Osteoblast (primary cell): ENCODE data around the gene FXYD7. TPM values are rescaled to one million over a fixed set of nuclear protein-coding genes. Genes with fewer than 3 reads are reported as not detected.

Experiments used
- DNase-seq: peaks from one replicate; pipeline ENCODE4 v3.0.0; 2011; ENCODE audit warnings: low spot score, mixed read lengths; ENCODE audit not compliant: insufficient read length; ENCODE audit errors: missing footprints
- H2AFZ ChIP-seq: 2 replicates; pipeline ENCODE4 v1.6.0; 2011; ENCODE audit warnings: mild to moderate bottlenecking, low read length
- H3K27ac ChIP-seq: 2 replicates; pipeline ENCODE4 v1.5.1; 2011; ENCODE audit warnings: mild to moderate bottlenecking, low read depth, low read length, moderate library complexity
- H3K27me3 ChIP-seq: 2 replicates; pipeline ENCODE4 v1.6.0; 2012; ENCODE audit warnings: mild to moderate bottlenecking, control low read depth, inconsistent platforms, low read length, moderate library complexity; ENCODE audit not compliant: insufficient read depth
- H3K36me3 ChIP-seq: 2 replicates; pipeline ENCODE4 v1.5.1; 2011; ENCODE audit warnings: mild to moderate bottlenecking, low read length, control low read depth, moderate library complexity; ENCODE audit not compliant: insufficient read depth
- H3K4me1 ChIP-seq: 2 replicates; pipeline ENCODE4 v1.5.1; 2011; ENCODE audit warnings: mild to moderate bottlenecking, low read length, control low read depth, moderate library complexity; ENCODE audit not compliant: insufficient read depth
- H3K4me2 ChIP-seq: 2 replicates; pipeline ENCODE4 v1.6.0; 2011; ENCODE audit warnings: mild to moderate bottlenecking, low read length; ENCODE audit not compliant: insufficient read depth
- H3K4me3 ChIP-seq: fragments of 200-600 bp; sonication (generic); 3 replicates; pipeline ENCODE4 v1.5.1; 2012; ENCODE audit warnings: mild to moderate bottlenecking, low read length, inconsistent platforms; ENCODE audit not compliant: insufficient read depth
- H3K79me2 ChIP-seq: 2 replicates; pipeline ENCODE4 v1.6.0; 2012; ENCODE audit warnings: mild to moderate bottlenecking, low read length, control low read depth, inconsistent platforms; ENCODE audit not compliant: insufficient read depth
- H3K9me3 ChIP-seq: 2 replicates; pipeline ENCODE4 v1.5.1; 2011; ENCODE audit warnings: low read depth, low read length, control low read depth
- H4K20me1 ChIP-seq: 2 replicates; pipeline ENCODE4 v1.6.0; 2012; ENCODE audit warnings: mild to moderate bottlenecking, low read length, control low read depth; ENCODE audit not compliant: insufficient read depth
- total RNA-seq: library from RNA; depleted of rRNA; stranded (reverse); fragments of >200 nt; gene quantifications from 2 replicates; pipeline ENCODE4 v1.2.3, GENCODE V29; 2012
- TF ChIP-seq, protein P1 (sequence below): IDR thresholded peaks from 2 replicates; pipeline ENCODE4 v1.5.1; 2011; ENCODE audit warnings: mild to moderate bottlenecking, low read depth, low read length, moderate library complexity; ENCODE audit errors: extremely low read depth

The FXYD7 gene
- total RNA-seq, 1 donor, result not detected

DNA sequence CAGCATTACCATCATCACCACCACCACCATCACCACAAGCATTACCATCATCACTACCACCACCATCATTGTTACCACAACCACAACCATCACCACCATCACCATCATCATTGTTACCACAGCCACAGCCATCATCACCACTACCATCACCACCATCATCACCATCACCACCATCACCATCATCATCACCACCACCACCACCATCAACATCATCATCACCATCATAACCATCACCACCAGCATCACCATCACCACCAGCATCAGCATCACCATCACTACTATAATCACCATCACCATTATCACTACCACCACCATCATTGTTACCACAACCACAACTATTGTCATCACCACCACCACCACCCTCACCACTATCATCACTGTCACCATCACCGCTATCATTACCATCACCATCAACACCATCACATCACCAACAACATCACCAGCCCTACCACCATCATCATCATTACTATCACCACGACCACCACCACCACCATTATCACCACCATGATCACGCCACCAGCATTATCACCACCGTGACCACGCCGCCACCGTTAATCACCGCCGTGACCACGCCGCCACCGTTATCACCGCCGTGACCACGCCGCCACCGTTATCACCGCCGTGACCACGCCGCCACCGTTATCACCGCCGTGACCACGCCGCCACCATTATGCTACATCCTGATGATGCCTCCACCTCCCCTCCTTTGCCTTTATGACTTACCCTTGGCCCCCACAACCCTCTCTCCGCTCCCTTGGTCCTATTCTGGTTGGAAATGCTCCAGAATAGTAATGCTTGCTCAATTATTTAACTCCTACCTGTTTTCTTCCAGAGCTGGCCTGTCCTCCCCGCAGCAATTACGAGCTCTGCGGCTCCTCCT lies 37.4 kb upstream of the FXYD7 start:
- Histone ChIP-seq H3K79me2 (no peaks in the 10 kb centered on the region), H3K4me3 (no peak overlapping the region), H3K27me3 (no peaks in the 10 kb centered on the region), H3K9me3 (no peaks in the 10 kb centered on the region), H2AFZ (no peak overlapping the region), H3K27ac (no peak overlapping the region), H3K36me3 (no peaks in the 10 kb centered on the region), H4K20me1 (no peaks in the 10 kb centered on the region), H3K4me2 (no peak overlapping the region), H3K4me1 (peaks cover 2% of the 10 kb centered on the region)
- TF ChIP-seq, protein P1, sequence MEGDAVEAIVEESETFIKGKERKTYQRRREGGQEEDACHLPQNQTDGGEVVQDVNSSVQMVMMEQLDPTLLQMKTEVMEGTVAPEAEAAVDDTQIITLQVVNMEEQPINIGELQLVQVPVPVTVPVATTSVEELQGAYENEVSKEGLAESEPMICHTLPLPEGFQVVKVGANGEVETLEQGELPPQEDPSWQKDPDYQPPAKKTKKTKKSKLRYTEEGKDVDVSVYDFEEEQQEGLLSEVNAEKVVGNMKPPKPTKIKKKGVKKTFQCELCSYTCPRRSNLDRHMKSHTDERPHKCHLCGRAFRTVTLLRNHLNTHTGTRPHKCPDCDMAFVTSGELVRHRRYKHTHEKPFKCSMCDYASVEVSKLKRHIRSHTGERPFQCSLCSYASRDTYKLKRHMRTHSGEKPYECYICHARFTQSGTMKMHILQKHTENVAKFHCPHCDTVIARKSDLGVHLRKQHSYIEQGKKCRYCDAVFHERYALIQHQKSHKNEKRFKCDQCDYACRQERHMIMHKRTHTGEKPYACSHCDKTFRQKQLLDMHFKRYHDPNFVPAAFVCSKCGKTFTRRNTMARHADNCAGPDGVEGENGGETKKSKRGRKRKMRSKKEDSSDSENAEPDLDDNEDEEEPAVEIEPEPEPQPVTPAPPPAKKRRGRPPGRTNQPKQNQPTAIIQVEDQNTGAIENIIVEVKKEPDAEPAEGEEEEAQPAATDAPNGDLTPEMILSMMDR, result no peak
- peak; percentile 62 for DNase-seq

- H2AFZ ChIP-seq, result no peak overlapping the region
- peaks cover 2% of the 10 kb centered on the region for H3K4me1 ChIP-seq
- no peak overlapping the region for H3K27ac ChIP-seq
- H3K27me3 ChIP-seq, result no peaks in the 10 kb centered on the region
- TF ChIP-seq, protein P1, result no peak
- no peaks in the 10 kb centered on the region for H3K9me3 ChIP-seq
- no peaks in the 10 kb centered on the region for H3K79me2 ChIP-seq
- H3K36me3 ChIP-seq, result no peaks in the 10 kb centered on the region
- peak; percentile 32 for DNase-seq
- H3K4me3 ChIP-seq, result no peak overlapping the region
- no peak overlapping the region for H3K4me2 ChIP-seq
- no peaks in the 10 kb centered on the region for H4K20me1 ChIP-seq
Observed at GRCh38 chr19:35106291-35106583, 36.8 kb upstream of the FXYD7 start.

- no peak overlapping the region for H2AFZ ChIP-seq
- H3K79me2 ChIP-seq, result no peaks in the 10 kb centered on the region
- peaks cover 2% of the 10 kb centered on the region for H3K4me1 ChIP-seq
- H4K20me1 ChIP-seq, result no peaks in the 10 kb centered on the region
- H3K9me3 ChIP-seq, result no peaks in the 10 kb centered on the region
- no peaks in the 10 kb centered on the region for H3K27me3 ChIP-seq
- no peak overlapping the region for H3K4me2 ChIP-seq
- peak; percentile 77 for DNase-seq
- H3K36me3 ChIP-seq, result no peaks in the 10 kb centered on the region
- H3K4me3 ChIP-seq, result no peak overlapping the region
- TF ChIP-seq, protein P1, result no peak
- H3K27ac ChIP-seq, result no peak overlapping the region
Observed at GRCh38 chr19:35106898-35107541, 36.0 kb upstream of the FXYD7 start.

GRCh38 chr19:35107545-35107944 lies 35.5 kb upstream of the FXYD7 start:
- H4K20me1 ChIP-seq, result no peaks in the 10 kb centered on the region
- peaks cover 2% of the 10 kb centered on the region for H3K4me1 ChIP-seq
- TF ChIP-seq, protein P1, result no peak
- no peak overlapping the region for H2AFZ ChIP-seq
- no peaks in the 10 kb centered on the region for H3K9me3 ChIP-seq
- no peaks in the 10 kb centered on the region for H3K79me2 ChIP-seq
- no peak overlapping the region for H3K4me3 ChIP-seq
- H3K27ac ChIP-seq, result no peak overlapping the region
- H3K4me2 ChIP-seq, result no peak overlapping the region
- H3K36me3 ChIP-seq, result no peaks in the 10 kb centered on the region
- no peaks in the 10 kb centered on the region for H3K27me3 ChIP-seq
- DNase-seq, result peak; percentile 90
